Left lung (tissue), 10 donors: ENCODE measurements around the gene LURAP1L. TPM values are rescaled to one million over a fixed set of nuclear protein-coding genes. Genes with fewer than 3 reads are reported as not detected.

Experiments
- ATAC-seq: fragments of 200-7000 bp; cut with Tn5 transposase; one replicate; pipeline ENCODE4 v1.9.1; 2020; ENCODE audit warnings: moderate library complexity
- DNase-seq, 4 donors: peaks; one replicate each; pipeline ENCODE4 v3.0.0-alpha.2; 2013 to 2020
- H3K27ac ChIP-seq, 2 donors: fragments of 200-600 bp; sonication (generic) in 1 of 2; one replicate each; pipeline versions ENCODE4 v1.5.0 to v1.8.0; 2020 to 2021
- H3K27me3 ChIP-seq, 2 donors: fragments of 200-600 bp; sonication (generic) in 1 of 2; one replicate each; pipeline versions ENCODE4 v1.5.0 to v1.8.0; 2020 to 2021
- H3K36me3 ChIP-seq, 2 donors: fragments of 200-600 bp; sonication (generic) in 1 of 2; one replicate each; pipeline versions ENCODE4 v1.5.0 to v1.8.0; 2020 to 2021
- H3K4me1 ChIP-seq, 2 donors: fragments of 200-600 bp; one replicate each; pipeline ENCODE4 v1.8.0; 2021
- H3K4me3 ChIP-seq, 2 donors: fragments of 200-600 bp; sonication (generic) in 1 of 2; one replicate each; pipeline versions ENCODE4 v1.5.0 to v1.8.0; 2020 to 2021; ENCODE audit warnings: mild to moderate bottlenecking in 1 of 2
- H3K9me3 ChIP-seq, 2 donors: fragments of 200-600 bp; sonication (generic) in 1 of 2; one replicate each; pipeline versions ENCODE4 v1.5.0 to v1.8.0; 2020 to 2021
- CTCF ChIP-seq, 2 donors: fragments of 200-600 bp; sonication (generic) in 1 of 2; IDR thresholded peaks; one replicate each; pipeline versions ENCODE4 v1.5.0 to v1.8.0; 2021; ENCODE audit warnings: antibody characterized with exemption in 2 of 2
- intact Hi-C, 2 donors: fragments of 100-400 bp; cut with DNase I; formaldehyde crosslinking; loops; one replicate each; pipeline versions ENCODE4 v1.11.2 to v1.14.2; 2022
- polyA plus RNA-seq, 6 donors: library from polyadenylated mRNA; unstranded; fragments of 120-200 nt; gene quantifications; one replicate each; pipeline ENCODE4 v1.2.1, GENCODE V29; 2013; ENCODE audit not compliant: insufficient read length in 6 of 6
- total RNA-seq, 2 donors: library from RNA; stranded (reverse); fragmentation: NEBNext Ultra II Directional; extraction: Animal tissue kit (Norgen Biotek cat#: 25700); gene quantifications; one replicate each; pipeline ENCODE4 v1.2.1, GENCODE V29; 2021
- donor health status: DM: no; HTN: yes; CAD: no.
- donor health status: DM: no; HTN: no; CAD: no.

Gene LURAP1L
- total and polyA plus RNA-seq, 8 donors = 37.7 to 83.9 (median 61.6) TPM

GRCh38 chr9:12797037-12797436 lies 22.2 kb downstream of the LURAP1L start:
- TF ChIP-seq CTCF (IDR thresholded peaks at IDR 0.05) = no peak
- no peaks in the 10 kb centered on the region for H3K27me3 ChIP-seq
- H3K4me3 ChIP-seq = no peak overlapping the region
- H3K4me1 ChIP-seq = peaks cover 3 to 7% of the 10 kb centered on the region in 2 donors
- H3K9me3 ChIP-seq = no peaks in the 10 kb centered on the region
- ATAC-seq = no peak
- DNase-seq = no peak
- H3K27ac ChIP-seq = peak overlapping the region in 1 of 2 donors; percentile 64
- intact Hi-C loops = no loop called here
- H3K36me3 ChIP-seq = no peaks in the 10 kb centered on the region

DNA sequence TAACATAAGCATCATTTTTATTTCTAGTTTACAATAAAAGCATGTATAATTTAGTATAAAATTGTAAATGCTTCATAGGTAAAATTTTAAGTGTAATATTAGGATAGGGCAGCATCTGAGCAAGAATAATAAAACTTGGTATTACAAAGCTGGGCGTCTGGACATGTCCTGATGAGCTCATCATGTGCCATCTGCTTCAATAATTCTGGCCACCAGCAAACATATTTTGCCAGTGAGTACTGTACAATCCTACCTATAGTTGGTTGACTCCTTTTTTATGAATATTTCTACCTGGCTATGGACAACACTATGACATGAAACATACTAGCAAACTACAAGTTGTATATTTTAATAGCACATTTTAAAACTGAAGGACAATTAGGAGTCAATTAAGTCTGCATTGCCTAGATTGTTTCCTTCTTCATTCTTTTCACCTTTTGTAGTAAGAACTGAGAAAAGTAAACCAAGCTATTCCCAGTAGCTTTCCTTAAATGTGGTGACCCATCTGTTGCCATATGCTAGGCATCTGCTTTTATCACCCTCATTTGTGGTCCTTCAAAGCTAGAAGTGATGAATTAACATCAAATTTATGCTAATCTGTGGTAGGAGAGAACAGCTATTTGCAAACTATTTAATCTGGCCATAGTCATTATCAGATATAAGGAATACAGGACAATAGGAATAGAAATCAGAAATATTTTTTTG lies 23.4 kb downstream of the LURAP1L start:
- Histone ChIP-seq H3K27ac (no peak overlapping the region), H3K4me1 (peaks cover 3 to 7% of the 10 kb centered on the region in 2 donors), H3K36me3 (no peaks in the 10 kb centered on the region), H3K27me3 (no peaks in the 10 kb centered on the region), H3K4me3 (no peak overlapping the region), H3K9me3 (no peaks in the 10 kb centered on the region)
- no peak for DNase-seq
- no peak for ATAC-seq
- no peak for TF ChIP-seq CTCF (IDR thresholded peaks at IDR 0.05)
- intact Hi-C loops = no loop called here

DNA sequence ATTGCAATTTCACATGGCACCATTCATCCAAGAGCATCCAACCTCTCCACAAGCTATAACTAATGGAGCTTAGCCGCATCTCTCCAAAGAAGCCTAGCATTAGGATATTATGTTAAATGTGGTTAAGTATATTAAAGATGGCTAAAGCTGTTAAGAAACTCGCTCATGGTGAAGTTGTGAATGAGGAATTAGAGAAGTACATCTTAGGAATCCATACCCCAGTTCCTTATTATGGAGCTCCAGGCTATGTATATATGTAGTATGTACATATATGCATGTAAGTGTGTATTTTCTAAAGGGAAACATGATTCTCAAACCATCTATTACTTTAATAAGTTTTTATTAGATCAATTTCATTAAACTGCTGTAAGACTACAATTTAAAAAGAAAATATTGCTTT lies 26.4 kb downstream of the LURAP1L start:
- no peak for ATAC-seq

DNA sequence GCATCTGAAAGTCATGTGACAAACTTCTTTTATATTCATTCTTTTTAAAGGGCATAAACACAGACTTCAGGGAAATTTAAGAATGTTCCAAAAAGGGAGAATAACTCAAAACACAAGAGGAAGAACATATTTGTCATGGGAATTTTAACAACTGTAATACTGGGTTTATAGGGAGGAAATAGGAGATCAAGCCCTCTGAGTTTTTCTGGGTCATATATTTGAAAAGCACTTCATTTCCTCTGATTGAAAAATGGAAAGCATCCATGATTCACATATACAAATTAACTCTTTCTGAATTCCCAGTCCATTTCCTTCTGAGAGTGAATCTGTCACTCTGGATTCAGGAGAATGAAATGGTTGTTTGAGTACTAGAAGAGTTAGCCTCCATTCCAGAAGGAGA lies 26.8 kb downstream of the LURAP1L start:
- intact Hi-C loops = no loop called here
- no peak overlapping the region for H3K4me3 ChIP-seq
- peaks cover 0 to 7% of the 10 kb centered on the region in 2 donors for H3K4me1 ChIP-seq
- DNase-seq (no peak), ATAC-seq (no peak)
- no peak for TF ChIP-seq CTCF (IDR thresholded peaks at IDR 0.05)
- H3K9me3 ChIP-seq = no peaks in the 10 kb centered on the region
- no peak overlapping the region for H3K27ac ChIP-seq
- no peaks in the 10 kb centered on the region for H3K27me3 ChIP-seq
- no peaks in the 10 kb centered on the region for H3K36me3 ChIP-seq

More for the DNA sequence above, 26.4 kb downstream of the LURAP1L start:
- peaks cover 2 to 7% of the 10 kb centered on the region in 2 donors for H3K4me1 ChIP-seq
- H3K36me3 ChIP-seq = no peaks in the 10 kb centered on the region
- DNase-seq = no peak
- no peak overlapping the region for H3K4me3 ChIP-seq
- no peak for TF ChIP-seq CTCF (IDR thresholded peaks at IDR 0.05)
- H3K27me3 ChIP-seq = no peaks in the 10 kb centered on the region
- no peaks in the 10 kb centered on the region for H3K9me3 ChIP-seq
- intact Hi-C loops = no loop called here
- no peak overlapping the region for H3K27ac ChIP-seq

- Histone ChIP-seq H3K27me3 (no peaks in the 10 kb centered on the region), H3K4me1 (peaks cover 0 to 4% of the 10 kb centered on the region in 2 donors), H3K9me3 (no peaks in the 10 kb centered on the region), H3K36me3 (no peaks in the 10 kb centered on the region), H3K4me3 (no peak overlapping the region), H3K27ac (no peak overlapping the region)
- TF ChIP-seq CTCF (IDR thresholded peaks at IDR 0.05) = no peak
- intact Hi-C loops = no loop called here
- ATAC-seq (no peak), DNase-seq (no peak)
These were observed 27.3 kb downstream of the LURAP1L start for GRCh38 chr9:12802093-12802492.
